IPS-NIHi11 (cell line): ENCODE results near the gene SSC4D.

ENCODE experiments used
- DNase-seq: peaks from one replicate; pipeline ENCODE4 v3.0.0; 2012; ENCODE audit warnings: mixed read lengths, low spot score

Gene SSC4D

DNA sequence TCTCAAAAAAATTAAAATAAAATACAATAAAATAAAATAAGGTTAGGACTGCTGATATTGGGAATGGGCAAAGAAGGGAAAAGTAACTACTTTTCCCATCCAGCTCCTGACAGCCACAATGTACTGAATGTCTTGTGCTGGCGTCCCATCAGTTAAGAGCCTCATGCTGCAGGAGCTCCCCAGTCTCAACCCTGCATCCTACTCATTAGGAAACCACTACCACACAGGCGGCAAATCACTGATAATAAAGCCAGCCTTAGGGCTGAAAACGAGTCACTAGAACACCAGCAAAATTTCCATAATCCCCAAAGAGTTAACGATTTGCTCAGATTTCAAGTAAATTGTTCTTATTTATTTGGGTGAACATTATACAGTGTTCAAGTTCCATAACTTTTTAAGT is 55.0 kb downstream of the SSC4D start:
- DNase-seq = no peak

DNA sequence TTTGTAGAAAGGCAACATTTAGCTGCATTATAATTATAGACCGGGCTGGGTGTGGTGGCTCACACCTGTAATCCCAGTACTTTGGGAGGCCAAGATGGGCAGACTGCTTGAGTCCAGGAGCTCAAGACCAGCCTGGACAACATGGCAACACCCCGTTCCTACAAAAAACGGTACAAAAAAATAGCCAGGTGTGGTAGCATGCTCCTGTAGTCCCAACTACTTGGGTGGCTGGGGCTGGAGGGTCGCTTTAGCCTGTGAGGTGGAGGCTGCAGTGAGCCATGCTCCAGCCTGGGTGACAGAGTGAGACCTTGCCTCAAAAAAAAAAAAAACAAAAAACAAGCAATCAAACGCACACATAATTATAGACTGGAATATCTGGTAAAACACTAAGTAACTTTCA is 55.8 kb downstream of the SSC4D start:
- no peak for DNase-seq

DNA sequence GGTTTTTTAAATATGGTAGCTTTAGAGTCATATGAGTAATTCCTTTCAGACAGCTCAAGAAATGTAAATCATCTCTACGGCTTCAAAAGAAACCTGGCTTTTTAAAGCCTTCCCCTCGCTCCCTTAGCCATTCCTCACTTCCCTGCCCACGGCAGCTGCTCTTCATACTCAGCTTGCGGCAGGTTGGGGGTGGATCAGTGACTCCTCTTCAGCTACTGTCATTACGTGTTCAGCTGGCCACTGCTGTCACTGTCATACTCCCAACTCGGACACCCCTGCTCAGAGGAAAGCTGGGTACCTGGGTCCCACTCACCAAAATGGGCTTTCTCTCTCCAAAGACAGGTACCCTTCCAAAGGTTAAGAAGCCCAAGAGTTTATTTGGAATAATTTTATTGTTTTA is 57.3 kb downstream of the SSC4D start:
- no peak for DNase-seq

DNA sequence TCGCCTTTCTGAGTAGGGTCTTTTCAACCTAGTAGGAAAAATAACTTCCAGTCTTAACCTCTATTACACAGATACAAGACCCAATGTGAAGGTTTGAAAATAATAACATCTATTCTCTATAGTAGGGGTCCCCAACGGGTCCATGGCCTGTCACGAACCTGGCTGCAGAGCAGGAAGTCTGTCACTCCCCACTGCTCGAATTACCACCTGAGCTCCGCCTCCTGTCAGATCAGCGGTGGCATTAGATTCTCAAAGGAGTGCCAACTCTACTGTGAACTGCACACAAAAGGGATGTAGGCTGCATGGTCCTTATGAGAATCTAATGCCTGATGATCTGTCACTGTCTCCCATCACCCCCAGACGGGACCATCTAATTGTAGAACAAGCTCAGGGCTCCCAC is 58.1 kb downstream of the SSC4D start:
- DNase-seq = no peak

DNA sequence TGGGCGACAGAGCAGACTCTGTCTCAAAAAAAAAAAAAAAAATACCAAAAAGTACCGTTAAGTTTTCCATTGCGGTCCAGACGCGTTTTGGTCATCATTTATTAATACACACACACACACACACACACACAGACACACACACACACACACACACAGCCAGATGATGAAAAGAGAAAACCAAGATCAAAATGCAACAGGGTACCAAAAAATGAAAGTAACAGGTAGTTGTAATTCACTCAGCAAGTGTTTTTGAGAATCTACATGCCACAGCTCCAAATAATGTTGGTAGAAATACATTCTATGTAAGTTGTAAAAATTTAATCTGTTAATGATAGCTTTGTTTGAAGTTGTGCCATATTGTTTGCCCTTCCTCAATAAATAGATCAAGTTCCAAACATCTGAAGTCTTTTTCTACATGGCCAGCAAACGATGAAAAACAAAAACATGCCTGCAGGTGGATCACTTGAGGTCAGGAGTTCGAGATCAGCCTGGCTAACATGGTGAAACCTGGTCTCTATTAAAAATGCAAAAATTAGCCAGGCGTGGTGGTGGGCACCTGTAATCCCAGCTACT is 60.1 kb downstream of the SSC4D start:
- DNase-seq = no peak

DNA sequence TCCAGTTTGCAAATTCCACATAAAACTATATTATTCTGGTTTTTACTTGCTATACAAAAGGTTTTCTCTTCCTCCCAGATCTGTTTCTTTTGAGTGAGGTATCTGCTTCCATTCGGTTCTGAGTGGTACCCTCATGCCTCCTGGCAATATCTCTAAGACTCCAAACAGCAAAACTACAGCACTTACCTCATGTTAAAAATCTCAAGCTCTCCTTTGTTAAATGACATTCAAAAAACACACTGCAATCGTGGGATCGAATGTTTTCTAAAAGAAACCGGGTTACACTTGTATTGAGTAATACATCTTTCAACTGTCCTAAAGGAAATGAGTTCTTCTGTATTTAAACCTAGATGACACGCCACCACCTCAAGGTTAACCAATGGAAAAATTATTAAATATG is 61.8 kb downstream of the SSC4D start:
- no peak for DNase-seq

DNA sequence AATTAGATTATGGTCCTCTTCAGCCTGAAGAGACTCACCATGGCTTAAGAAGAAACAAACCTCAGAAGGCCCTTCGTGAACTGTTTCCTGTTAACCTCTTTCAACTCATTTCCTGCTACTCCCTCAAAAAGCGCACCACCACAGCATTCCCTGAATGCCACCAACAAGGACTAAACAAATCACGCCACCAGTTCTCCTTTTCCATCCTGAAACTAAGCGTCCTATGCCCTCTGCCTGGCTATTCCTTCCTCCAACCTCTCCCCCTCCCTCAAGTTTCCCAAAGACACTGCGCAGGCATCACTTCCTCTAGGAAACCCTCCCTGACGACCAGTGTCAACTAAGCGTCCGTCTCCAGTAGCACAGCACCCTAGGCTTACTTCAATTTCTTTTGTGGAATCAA is 62.7 kb downstream of the SSC4D start:
- DNase-seq = no peak

DNA sequence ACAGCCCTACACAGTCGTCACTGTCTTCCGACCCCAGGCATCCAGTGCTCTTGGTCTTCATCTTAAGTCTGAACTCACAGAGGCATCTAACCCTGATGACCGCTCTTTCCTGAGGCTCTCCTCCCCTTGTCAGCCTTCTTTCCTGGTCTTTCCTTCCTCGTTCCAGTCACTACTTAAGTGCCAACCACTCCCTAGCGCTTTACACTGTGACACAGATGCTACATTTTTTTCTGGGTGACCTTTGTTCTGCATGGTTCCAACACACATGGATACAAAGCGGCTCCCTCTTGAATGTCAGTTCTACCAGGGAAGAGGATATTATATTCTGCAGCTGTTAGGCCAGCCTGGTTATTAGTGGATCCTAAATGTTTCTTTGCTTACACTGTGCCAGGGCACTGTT is 63.4 kb downstream of the SSC4D start:
- DNase-seq = no peak

DNA sequence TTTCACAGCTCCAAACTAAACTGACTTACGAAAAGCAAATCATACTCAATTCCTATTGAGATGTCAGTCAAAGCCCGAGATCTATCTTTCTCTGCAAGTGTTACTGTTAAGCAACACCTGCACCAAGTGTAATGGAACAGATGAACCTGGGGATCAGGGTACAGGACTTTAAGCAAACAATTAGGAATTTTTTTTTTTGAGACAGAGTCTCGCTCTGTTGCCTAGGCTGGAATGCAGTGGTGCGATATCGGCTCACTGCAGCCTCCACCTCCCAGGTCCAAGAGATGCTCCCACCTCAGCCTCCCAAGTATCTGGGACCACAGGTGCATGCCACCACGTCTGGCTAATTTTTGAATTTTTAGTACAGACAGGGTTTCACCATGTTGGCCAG is 65.6 kb downstream of the SSC4D start:
- no peak for DNase-seq

DNA sequence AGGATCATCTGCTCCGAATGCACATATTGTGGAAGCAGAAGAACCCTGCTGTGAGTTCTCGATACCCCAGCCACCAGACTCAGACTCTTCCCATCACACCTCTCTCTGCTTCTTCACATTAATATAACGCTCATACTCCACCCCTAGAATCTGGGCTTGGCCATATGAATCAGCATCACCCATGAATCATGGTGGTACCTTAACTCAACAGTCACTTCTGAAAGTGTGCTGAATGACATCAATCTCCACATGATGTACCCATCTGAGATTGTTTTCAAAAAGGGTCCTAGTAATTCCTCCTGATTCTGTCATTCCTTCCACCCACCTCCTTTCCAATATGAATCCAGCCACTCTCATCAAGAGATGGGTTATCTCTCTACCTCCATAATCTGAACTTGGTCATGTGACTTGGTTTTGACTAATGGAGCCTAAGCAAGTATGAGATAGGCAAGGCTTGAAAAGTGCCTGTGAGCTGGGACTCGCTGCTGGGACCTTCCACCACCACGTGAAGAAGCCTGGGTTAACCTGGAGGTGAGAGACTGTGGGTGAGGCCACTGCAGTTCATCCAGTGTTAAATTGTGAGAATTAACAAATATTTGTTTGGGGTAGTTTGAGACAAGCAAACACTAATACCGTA is 66.1 kb downstream of the SSC4D start:
- no peak for DNase-seq

DNA sequence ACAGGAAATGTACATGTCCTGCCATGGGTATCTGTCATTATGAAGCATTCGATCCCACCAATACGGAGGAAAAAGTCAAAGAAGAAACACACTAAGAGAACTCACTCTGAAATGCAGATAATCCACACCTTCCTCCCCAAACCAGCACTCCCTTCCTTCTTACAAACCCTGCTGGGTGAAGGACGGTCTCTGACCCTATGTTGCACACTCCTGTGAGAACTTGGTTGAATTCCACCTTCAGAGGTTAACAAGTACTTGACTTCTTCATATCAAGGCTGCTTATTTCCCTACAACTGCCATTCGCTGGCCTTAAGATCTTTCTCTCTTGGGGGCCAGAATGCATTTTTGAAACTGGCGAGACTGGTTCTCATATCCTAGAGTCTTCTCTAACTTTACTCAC is 67.3 kb downstream of the SSC4D start:
- no peak for DNase-seq

DNA sequence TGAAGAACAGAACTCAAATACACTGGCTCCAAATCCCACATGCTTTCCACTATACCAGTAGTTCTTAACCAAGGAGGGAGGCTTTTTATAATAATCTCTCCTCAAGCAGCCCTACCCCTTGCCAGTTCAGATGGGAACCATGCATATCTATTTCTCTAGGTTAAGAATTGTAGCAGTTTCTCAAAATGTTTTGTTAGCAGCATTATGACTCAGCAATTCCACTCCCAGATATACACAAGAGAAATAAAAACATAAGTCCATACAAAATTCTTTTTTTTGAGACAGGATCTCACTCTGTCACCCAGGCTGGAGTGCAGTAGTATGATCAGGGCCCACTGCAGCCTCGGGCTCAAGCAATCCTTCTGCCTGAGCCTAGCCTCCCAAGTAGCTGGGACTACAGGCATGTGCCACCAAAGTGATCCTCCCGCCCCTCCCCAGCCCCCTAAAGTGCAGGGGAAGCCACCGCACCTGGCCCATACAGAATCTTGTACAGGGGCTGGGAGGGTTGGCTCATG is 68.8 kb downstream of the SSC4D start:
- DNase-seq = no peak
